IMR-90 (cell line): ENCODE results near the gene ARFGAP2. TPM values are rescaled to one million over a fixed set of nuclear protein-coding genes. Genes with fewer than 3 reads are reported as not detected.

ENCODE experiments used
- ATAC-seq: fragments of 200-7000 bp; cut with Tn5 transposase; 2 replicates; pipeline ENCODE4 v1.9.1; 2020; ENCODE audit warnings: low read depth, mild to moderate bottlenecking, moderate library complexity
- BruUV-seq: library from RNA; stranded (reverse); fragments of 400-500 nt; replicated peaks from 2 replicates; lab custom pipeline; 2021; lab: Mats Ljungman, UMichigan
- CTCF ChIA-PET: fragments of 300-600 bp; formaldehyde crosslinking; extraction: SDS; loops from one replicate; lab custom pipeline; 2021; ENCODE audit warnings: antibody characterized with exemption; lab: Yijun Ruan, JAX
- POLR2A ChIA-PET: fragments of 300-600 bp; sonication (Branson Sonifier 250); formaldehyde crosslinking; loops from one replicate; lab custom pipeline; 2022; ENCODE audit warnings: antibody characterized with exemption; ENCODE audit not compliant: unreplicated experiment; lab: Charles Lee
- DNase-seq: peaks from one replicate; pipeline ENCODE4 v3.0.0; 2013
- H2AFZ ChIP-seq: replicated peaks from 2 replicates; pipeline ENCODE3; 2013; ENCODE audit warnings: low read length, mild to moderate bottlenecking; ENCODE audit not compliant: poor library complexity
- H2AK5ac ChIP-seq: 2 replicates; pipeline ENCODE4 v1.6.1; 2013; ENCODE audit warnings: low read depth, low read length, inconsistent platforms
- H2AK9ac ChIP-seq: replicated peaks from 2 replicates; pipeline ENCODE3; 2013; ENCODE audit warnings: mild to moderate bottlenecking, low read depth, low read length, moderate library complexity; ENCODE audit not compliant: poor library complexity
- H2BK120ac ChIP-seq: 2 replicates; pipeline ENCODE4 v1.6.1; 2013; ENCODE audit warnings: low read depth, low read length, inconsistent platforms
- H2BK15ac ChIP-seq: 3 replicates; pipeline ENCODE4 v1.6.1; 2013; ENCODE audit warnings: low read depth, low read length, inconsistent platforms
- H2BK20ac ChIP-seq: 2 replicates; pipeline ENCODE4 v1.6.1; 2013; ENCODE audit warnings: low read depth, mild to moderate bottlenecking, inconsistent platforms, low read length, moderate library complexity
- H2BK5ac ChIP-seq: 2 replicates; pipeline ENCODE4 v1.6.1; 2013; ENCODE audit warnings: mild to moderate bottlenecking, low read depth, low read length, inconsistent platforms; ENCODE audit not compliant: poor library complexity, severe bottlenecking
- H3K14ac ChIP-seq: replicated peaks from 2 replicates; pipeline ENCODE4 v1.6.1; 2013; ENCODE audit warnings: low read depth, low read length, inconsistent platforms
- H3K18ac ChIP-seq: 2 replicates; pipeline ENCODE4 v1.6.1; 2013; ENCODE audit warnings: low read depth, low read length, control low read depth
- H3K23ac ChIP-seq: 2 replicates; pipeline ENCODE4 v1.6.1; 2013; ENCODE audit warnings: low read depth, low read length, inconsistent platforms
- H3K27ac ChIP-seq: 2 replicates; pipeline ENCODE4 v1.5.1; 2013; ENCODE audit warnings: mild to moderate bottlenecking, control low read depth, low read length; ENCODE audit not compliant: insufficient read depth
- H3K27me3 ChIP-seq: 2 replicates; pipeline ENCODE4 v1.6.1; 2013; ENCODE audit warnings: low read length; ENCODE audit not compliant: control insufficient read depth, insufficient read depth
- H3K36me3 ChIP-seq: 2 replicates; pipeline ENCODE4 v1.6.1; 2013; ENCODE audit warnings: low read length, mixed read lengths; ENCODE audit not compliant: control insufficient read depth, insufficient read depth
- H3K4ac ChIP-seq: 2 replicates; pipeline ENCODE4 v1.6.1; 2013; ENCODE audit warnings: low read depth, low read length, inconsistent platforms
- H3K4me1 ChIP-seq: 2 replicates; pipeline ENCODE4 v1.6.1; 2013; ENCODE audit warnings: low read length, mixed read lengths; ENCODE audit not compliant: control insufficient read depth, insufficient read depth
- H3K4me2 ChIP-seq: 2 replicates; pipeline ENCODE4 v1.6.1; 2013; ENCODE audit warnings: low read depth, mild to moderate bottlenecking, control low read depth, low read length, moderate library complexity
- H3K4me3 ChIP-seq: 2 replicates; pipeline ENCODE4 v1.5.1; 2013; ENCODE audit warnings: low read depth, mild to moderate bottlenecking, control low read depth, low read length, moderate library complexity; ENCODE audit not compliant: insufficient read depth
- H3K56ac ChIP-seq: 2 replicates; pipeline ENCODE4 v1.6.1; 2013; ENCODE audit warnings: low read length, inconsistent platforms; ENCODE audit not compliant: insufficient read depth; ENCODE audit errors: extremely low read depth
- H3K79me1 ChIP-seq, 2 experiments: 2 replicates each; pipeline ENCODE4 v1.6.1; 2013; ENCODE audit warnings: low read length in 2 of 2, inconsistent platforms in 1 of 2, low read depth in 1 of 2
- H3K9ac ChIP-seq: 2 replicates; pipeline ENCODE4 v1.6.1; 2013; ENCODE audit warnings: low read depth, low read length, control low read depth
- H3K9me1 ChIP-seq: 2 replicates; pipeline ENCODE4 v1.6.1; 2013; ENCODE audit warnings: low read length, inconsistent platforms; ENCODE audit not compliant: insufficient read depth
- H3K9me3 ChIP-seq: 2 replicates; pipeline ENCODE4 v1.6.1; 2013; ENCODE audit warnings: low read length; ENCODE audit not compliant: control insufficient read depth, insufficient read depth
- H4K20me1 ChIP-seq: 2 replicates; pipeline ENCODE4 v1.6.1; 2013; ENCODE audit warnings: low read length, inconsistent platforms; ENCODE audit not compliant: insufficient read depth
- H4K5ac ChIP-seq: 2 replicates; pipeline ENCODE4 v1.6.1; 2013; ENCODE audit warnings: mild to moderate bottlenecking, low read depth, low read length, control low read depth
- H4K8ac ChIP-seq, 2 experiments: 2 replicates each; pipeline ENCODE4 v1.6.1; 2013; ENCODE audit warnings: low read depth in 2 of 2, low read length in 2 of 2, control low read depth in 1 of 2, inconsistent platforms in 1 of 2
- H4K91ac ChIP-seq: 2 replicates; pipeline ENCODE4 v1.6.1; 2013; ENCODE audit warnings: low read depth, low read length, inconsistent platforms; ENCODE audit not compliant: insufficient read depth
- FOS ChIP-seq: fragments of 150-350 bp; IDR thresholded peaks from 2 replicates; pipeline ENCODE4 v1.6.1; 2016; ENCODE audit warnings: low read depth, low read length
- MAZ ChIP-seq: IDR thresholded peaks from 2 replicates; pipeline ENCODE4 v1.6.1; 2012; ENCODE audit warnings: low read depth, mild to moderate bottlenecking, low read length, improper control_type of control experiment, moderate library complexity, borderline replicate concordance
- MXI1 ChIP-seq: IDR thresholded peaks from 2 replicates; pipeline ENCODE4 v1.6.1; 2012; ENCODE audit warnings: low read depth, mild to moderate bottlenecking, low read length, moderate library complexity, borderline replicate concordance
- WGBS, 2 experiments: methylation state at CpG; one replicate each; pipeline versions ENCODE4 v1.1.5 to v1.1.7; 2013; ENCODE audit warnings: missing lambda C conversion rate in 2 of 2; ENCODE audit not compliant: insufficient read length in 1 of 2; ENCODE audit errors: extremely low coverage in 2 of 2; 5-methylcytosine and 5-hydroxymethylcytosine counted together
- dilution Hi-C: fragments of 300-500 bp; cut with HindIII; formaldehyde crosslinking; loops from one replicate; pipeline ENCODE4 v1.14.3; 2018; ENCODE audit warnings: low sequenced_read_pairs; ENCODE audit not compliant: unreplicated experiment
- in situ Hi-C: fragments of 300-500 bp; cut with MboI; formaldehyde crosslinking; loops from 3 replicates; pipeline ENCODE4 v1.14.3; 2019; ENCODE audit warnings: low sequenced_read_pairs, inconsistent platforms, mixed read lengths
- intact Hi-C: fragments of 100-400 bp; cut with micrococcal nuclease; formaldehyde crosslinking; loops from 2 replicates; pipeline ENCODE4 v1.10.0; 2022
- polyA plus RNA-seq, 3 experiments: library from polyadenylated mRNA; depleted of rRNA; stranded (reverse); fragments of >200 nt; gene quantifications; 2 replicates each; pipeline ENCODE4 v1.2.3, GENCODE V29; 2012; ENCODE audit warnings: low replicate concordance in 1 of 3
- total RNA-seq: library from RNA; depleted of rRNA; stranded (reverse); fragments of >200 nt; gene quantifications from 2 replicates; pipeline ENCODE4 v1.2.3, GENCODE V29; 2012
- TF ChIP-seq, protein P1 (sequence below): fragments of 150-350 bp; IDR thresholded peaks from 2 replicates; pipeline ENCODE4 v1.6.1; 2016; ENCODE audit warnings: low read depth, mild to moderate bottlenecking, low read length, moderate library complexity, borderline replicate concordance
- TF ChIP-seq, protein P2 (sequence below): fragments of 150-350 bp; IDR thresholded peaks from 2 replicates; pipeline ENCODE4 v1.6.1; 2017; ENCODE audit warnings: mild to moderate bottlenecking, antibody characterized with exemption, low read length, low read depth

ARFGAP2 gene
- total and polyA plus RNA-seq, 2 of the 4 experiments (the other 2 are of a cell fraction): 54.7 to 87.8 TPM

DNA sequence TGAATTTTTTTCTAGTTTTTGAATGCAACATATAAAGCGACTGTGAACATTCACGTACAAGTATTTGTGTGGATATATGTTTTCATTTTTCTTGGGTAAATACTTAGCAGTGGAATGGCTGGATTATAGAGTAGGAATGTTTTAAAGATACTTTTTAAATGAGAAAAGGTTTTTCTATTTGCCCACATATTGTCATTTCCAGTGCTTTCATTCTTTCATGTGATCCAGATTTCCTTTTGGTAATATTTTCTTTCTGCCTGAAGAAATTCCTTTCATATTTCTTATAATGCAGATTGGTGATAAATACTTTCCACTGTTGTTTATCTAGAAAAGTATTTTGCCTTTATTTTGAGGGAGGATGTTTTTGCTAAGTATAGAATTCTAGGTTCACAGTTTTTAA, 46.0 kb upstream of the ARFGAP2 start:
- Histone ChIP-seq H4K91ac (no peak overlapping the region), H3K27me3 (no peaks in the 10 kb centered on the region), H2BK15ac (no peak overlapping the region), H3K4me1 (peaks cover 9% of the 10 kb centered on the region), H3K18ac (no peak overlapping the region), H4K8ac (no peak overlapping the region), H2BK120ac (no peak overlapping the region), H3K27ac (no peak overlapping the region), H3K79me1 (peaks cover 11 to 36% of the 10 kb centered on the region in 2 experiments), H4K20me1 (peaks cover 16% of the 10 kb centered on the region; the same call in 1 of the 2 replicates), H3K4ac (no peak overlapping the region), H3K14ac (no peak overlapping the region), H3K9ac (no peak overlapping the region), H2AK5ac (no peak overlapping the region), H4K5ac (no peak overlapping the region), H3K4me2 (no peak overlapping the region), H3K4me3 (no peak overlapping the region), H2AK9ac (no peak overlapping the region), H3K9me1 (peaks cover 15% of the 10 kb centered on the region), H3K36me3 (peaks cover 29% of the 10 kb centered on the region), H2BK5ac (no peak overlapping the region), H3K9me3 (no peaks in the 10 kb centered on the region), H2AFZ (no peak overlapping the region), H2BK20ac (no peak overlapping the region), H3K23ac (peak overlapping the region; percentile 58; the same call in 1 of the 2 replicates), H3K56ac (no peak overlapping the region)
- in situ Hi-C loops: no loop called here
- ATAC-seq (no peak; the same call in 1 of the 2 replicates), DNase-seq (no peak)
- ChIA-PET CTCF (no interaction called here), POLR2A (no interaction called here)
- no peak for TF ChIP-seq MAZ
- no peak for TF ChIP-seq FOS
- TF ChIP-seq, protein P1, sequence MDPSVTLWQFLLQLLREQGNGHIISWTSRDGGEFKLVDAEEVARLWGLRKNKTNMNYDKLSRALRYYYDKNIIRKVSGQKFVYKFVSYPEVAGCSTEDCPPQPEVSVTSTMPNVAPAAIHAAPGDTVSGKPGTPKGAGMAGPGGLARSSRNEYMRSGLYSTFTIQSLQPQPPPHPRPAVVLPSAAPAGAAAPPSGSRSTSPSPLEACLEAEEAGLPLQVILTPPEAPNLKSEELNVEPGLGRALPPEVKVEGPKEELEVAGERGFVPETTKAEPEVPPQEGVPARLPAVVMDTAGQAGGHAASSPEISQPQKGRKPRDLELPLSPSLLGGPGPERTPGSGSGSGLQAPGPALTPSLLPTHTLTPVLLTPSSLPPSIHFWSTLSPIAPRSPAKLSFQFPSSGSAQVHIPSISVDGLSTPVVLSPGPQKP: no peak
- TF ChIP-seq MXI1: no peak
- TF ChIP-seq, protein P2, sequence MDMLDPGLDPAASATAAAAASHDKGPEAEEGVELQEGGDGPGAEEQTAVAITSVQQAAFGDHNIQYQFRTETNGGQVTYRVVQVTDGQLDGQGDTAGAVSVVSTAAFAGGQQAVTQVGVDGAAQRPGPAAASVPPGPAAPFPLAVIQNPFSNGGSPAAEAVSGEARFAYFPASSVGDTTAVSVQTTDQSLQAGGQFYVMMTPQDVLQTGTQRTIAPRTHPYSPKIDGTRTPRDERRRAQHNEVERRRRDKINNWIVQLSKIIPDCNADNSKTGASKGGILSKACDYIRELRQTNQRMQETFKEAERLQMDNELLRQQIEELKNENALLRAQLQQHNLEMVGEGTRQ: no peak
- dilution Hi-C loops: no loop called here
- BruUV-seq: no TSS peak
- WGBS, 2 experiments: no CpG with 5 or more reads among the region's 2 CpGs
- intact Hi-C loops: no loop called here
